NCI-H1105 (cell line): ENCODE results near the gene ARPP19.
"Not testable (repeated sequence)": the region's sequence is repeated elsewhere in the genome, so short reads cannot be mapped to it uniquely, and the experiment has no call there.

Source experiments
- DNase-seq: peaks from one replicate; lab custom pipeline; 2025; lab: John Stamatoyannopoulos, UW

The ARPP19 gene

GRCh38 chr15:52551186-52551585 is 17.6 kb downstream of the ARPP19 start:
- not testable (repeated sequence) for DNase-seq

GRCh38 chr15:52546031-52546751 is 22.6 kb downstream of the ARPP19 start:
- DNase-seq: no peak

DNA sequence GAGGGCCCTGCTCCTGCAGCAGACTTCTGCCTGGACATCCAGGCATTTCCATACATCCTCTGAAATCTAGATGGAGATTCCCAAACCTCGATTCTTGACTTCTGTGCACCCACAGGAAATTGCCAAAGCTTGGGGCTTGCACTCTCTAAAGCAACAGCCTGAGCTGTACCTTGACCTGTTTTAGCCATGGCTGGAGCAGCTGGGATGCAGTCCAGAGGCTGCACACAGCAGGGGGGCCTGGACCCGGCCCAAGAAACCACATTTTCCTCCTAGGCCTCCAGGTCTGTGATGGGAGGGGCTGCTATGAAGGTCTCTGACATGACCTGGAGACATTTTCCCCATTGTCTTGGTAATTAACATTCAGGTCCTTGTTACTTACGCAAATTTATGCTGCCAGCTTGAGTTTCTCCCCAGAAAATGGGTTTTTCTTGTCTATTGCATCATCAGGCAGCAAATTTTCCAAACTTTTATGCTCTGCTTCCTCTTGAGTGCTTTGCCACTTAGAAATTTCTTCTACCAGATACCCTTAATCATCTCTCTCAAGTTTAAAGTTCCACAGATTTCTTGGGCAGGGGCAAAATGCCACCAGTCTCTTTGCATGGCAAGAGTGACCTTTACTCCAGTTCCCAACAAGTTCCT is 28.3 kb downstream of the ARPP19 start:
- DNase-seq: no peak

DNA sequence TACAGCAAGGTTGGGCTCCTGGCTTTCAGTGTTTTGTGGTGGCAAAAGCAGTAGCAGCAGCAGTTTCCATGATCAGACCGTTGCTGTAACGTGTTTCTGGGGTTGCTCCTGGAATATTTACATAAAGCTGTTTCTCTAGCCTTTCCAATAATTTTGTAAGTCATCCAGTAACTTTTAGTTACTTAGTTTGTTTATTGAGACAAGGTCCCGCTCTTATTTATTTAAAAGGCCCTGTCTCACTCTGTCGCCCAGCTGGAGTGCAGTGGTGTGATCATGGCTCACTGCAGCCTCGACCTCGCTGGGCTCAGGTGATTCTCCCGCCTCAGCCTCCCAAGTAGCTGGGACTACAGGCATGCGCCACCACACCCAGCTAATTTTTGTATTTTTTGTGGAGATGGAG is 31.4 kb downstream of the ARPP19 start:
- no peak for DNase-seq

DNA sequence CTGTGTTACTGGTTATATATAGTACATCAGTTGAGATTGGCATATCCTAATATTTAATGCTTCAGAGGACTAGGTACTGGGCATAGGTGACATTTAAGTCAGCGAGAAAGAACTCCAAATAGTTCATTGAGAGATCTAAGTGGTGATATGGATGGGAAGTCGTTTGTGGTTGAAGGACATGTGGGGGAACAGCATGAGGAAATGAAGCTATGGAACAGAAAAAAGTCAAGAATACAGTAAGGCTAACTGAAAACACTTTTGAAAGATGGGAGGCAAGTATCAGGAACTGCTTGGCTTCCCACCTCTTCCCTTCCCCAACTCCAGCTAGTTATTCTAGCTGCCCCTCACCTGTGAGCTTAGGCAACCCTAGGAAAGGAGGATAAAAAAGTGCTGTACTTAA is 36.4 kb downstream of the ARPP19 start:
- no peak for DNase-seq

- no peak for DNase-seq
Observed at GRCh38 chr15:52529940-52530339, 38.9 kb downstream of the ARPP19 start.

DNA sequence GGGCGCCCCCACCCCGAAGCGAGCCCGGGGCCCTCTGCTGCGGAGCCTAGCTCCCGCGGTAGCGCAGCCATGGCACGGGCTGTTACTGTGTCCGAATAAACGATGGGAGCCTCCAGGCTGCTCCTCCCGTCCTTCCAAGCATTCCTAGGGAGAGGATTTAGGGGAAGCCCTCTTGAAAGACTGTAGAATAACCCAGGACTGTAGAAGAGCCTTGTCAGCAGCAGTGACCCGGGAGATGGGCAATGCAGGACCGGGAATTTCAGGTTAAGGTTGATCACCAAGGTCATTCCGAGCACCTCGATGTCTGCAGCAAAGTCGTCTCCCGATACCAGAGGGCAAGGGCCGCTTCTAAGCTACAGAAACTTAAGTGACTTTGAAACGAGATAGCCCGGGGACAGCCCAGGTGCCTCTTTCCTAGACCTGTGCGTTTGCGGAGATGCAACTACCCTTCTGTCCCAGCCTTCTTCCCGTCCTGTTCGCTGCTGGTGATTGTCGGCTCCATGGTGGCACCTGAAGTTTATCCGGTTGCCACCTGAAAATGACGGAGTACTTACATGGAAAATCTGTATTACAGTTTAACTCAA is 39.4 kb downstream of the ARPP19 start:
- DNase-seq: peak; percentile 30

DNA sequence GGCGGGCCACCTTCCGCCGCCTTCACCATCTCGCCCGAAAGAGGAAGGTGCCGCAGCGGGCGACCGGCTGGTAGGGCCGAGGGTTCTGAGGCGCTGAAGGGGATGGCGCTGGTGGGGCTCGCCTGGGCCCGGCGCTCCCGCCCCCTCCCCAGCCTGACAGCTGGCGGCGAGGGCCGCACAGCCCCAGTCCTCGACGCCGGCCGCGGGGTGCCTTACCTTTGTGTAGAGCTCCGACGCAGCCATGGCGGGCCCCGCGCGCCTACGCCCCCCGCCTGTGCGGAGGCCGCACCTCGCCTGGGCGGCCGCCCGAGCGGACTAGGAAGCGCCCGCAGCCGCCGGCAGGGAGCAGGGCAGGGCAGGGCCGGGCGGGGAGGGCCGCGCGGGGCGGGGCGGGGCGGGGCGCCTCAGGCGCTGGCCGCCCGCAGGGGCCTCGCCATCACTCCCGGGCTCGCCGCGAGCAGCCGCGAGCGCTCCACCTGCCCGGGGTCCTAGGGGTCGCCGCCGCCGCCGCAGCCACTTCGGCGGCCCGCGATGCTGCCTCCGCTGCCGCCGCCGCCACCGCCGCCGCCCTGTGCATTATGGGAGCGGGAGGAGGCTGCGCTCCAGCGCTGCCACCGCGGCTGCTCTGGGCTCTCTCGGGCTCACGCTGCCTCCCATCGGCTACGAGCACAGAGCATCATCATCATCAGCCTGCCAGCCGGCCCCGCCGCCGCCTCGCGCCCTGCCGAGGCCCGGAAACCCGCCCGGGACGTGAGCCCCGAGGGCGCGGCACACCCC is 40.1 kb downstream of the ARPP19 start, which contains the start of gene MYO5A:
TSS of gene MYO5A (minus strand) at position 317 of the 777 bp plus-strand sequence. CDS start at position 243, 74 bp downstream.
- peak; percentile 50 for DNase-seq

- DNase-seq: peak; percentile 16
Observed at GRCh38 chr15:52527911-52528563, 40.8 kb downstream of the ARPP19 start.

DNA sequence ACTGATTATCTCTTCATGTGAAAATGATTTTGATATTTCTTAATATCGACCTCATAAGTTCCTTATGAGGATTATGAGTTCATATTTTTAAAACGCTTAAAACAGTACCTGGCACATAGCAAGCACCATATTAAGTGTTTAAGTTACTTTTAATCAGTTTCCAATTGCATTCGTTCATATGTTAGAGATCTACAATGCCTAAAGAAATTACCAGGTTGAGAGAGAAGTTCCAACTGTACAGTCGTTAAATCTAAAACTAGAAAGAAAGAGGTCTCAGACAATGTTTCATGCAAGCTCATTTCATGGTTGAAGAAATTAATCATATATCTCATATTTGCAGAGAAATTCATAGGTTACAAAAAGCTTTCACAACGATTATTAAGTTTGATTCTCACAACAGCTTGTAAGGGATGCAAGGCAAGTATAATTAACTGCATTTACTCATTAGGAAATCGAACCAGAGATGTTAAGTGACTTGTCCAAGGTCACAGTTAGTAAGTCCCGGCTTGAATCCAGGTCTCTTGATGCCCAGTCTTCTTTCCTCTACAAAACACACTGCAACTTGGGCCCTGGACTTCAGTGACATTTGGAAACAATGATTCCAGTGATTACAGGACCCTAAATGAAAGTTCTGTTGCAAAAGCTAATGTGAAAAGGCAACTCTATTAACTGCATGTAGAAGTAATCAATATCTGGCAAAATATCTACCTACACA is 41.5 kb downstream of the ARPP19 start:
- no peak for DNase-seq

DNA sequence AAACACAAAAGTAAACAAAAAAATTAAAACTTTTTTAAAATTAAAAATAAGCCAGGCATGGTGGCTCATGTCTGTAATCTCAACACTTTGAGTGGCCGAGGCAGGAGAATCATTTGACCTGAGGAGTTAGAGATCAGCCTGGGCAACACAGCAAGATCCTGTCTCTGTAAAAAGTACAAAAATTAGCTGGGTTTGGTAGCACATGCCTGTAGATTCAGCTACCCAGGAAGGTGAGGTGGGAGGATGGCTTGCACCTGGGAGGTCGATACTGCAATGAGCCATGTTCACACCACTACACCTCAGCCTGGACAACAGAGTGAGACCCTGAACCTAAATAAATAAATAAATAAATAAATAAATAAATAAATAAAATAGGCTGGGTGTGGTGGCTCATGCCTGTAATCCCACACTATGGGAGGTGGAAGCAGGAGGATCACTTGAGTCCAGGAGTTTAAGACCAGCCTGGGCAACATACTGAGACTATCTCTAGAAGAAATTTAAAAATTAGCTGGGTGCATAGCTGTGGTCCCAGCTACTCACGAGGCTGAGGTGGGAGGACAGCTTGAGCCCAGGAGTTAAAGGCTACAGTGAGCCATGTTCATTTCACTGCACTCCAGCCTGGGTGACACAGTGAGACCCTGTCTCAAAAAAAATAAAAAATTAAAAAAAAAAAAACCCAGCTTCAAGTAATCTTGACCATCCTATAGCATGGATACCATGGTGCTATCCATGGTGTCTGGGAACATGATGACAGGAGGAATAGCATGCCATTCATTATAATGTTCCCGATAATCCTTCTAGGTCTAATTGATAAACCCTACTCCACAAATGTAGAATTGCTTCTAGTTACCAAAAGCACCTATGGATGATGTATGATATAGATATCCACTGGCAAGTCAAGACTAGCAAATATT is 44.4 kb downstream of the ARPP19 start:
- no peak for DNase-seq

DNA sequence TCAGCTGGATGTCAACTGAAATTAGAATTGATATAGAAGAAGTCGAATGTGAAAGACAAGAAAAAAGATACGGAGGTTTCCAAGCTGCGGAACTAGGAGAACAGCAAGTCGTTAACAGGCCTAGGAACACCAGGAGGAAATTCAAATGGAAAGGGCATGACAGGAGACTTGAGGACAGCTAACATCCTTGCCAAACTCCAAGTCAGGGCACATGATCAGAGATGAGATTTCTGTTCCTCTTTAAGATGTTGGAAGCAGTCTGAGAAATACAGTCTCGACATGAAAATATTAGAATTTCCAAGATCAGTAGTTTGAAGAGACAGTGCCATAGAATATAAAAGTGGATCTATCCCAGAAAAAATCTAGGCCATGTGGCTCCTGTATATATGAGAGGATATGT is 45.2 kb downstream of the ARPP19 start:
- no peak for DNase-seq

DNA sequence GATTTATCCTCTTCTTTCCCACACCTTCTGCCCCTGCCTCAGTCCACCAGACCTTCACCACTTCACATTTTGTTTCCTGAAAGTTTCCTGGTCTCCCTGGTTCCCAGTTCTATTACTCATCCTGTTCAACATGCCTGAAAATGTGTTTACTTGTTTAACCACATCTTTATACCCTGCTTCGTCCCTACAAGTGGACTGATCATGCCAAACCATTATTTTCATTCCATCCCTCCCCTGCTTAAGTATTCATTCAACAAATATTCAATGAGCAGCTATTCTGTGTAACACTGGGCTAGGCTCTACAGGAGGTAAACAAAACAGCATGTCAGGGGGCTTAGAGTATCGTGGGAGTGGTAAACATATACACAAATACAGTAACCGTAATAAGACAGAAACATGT is 45.6 kb downstream of the ARPP19 start:
- DNase-seq: no peak

GRCh38 chr15:52521682-52522081 is 47.1 kb downstream of the ARPP19 start:
- DNase-seq: no peak

GRCh38 chr15:52520421-52520820 is 48.4 kb downstream of the ARPP19 start:
- no peak for DNase-seq

- no peak for DNase-seq
Observed at GRCh38 chr15:52518487-52519371, 50.1 kb downstream of the ARPP19 start.

DNA sequence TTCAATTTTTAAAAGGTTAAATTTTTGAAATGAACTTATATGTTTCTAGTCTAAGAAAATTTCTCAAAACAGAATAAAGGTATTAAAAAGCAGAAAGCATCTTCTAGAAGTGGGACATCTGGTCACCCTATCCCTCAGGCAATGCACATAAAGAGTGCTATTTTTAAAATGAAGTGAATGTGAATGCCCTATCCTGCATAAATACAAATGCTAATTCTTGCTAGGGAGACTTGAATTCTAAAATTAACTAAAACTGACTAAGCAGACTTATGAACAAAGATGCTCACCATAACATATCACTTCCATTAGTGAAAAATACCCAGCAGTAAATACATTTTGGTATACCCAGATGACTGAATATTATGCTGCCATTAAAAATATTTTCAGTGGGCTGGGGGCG is 51.8 kb downstream of the ARPP19 start:
- no peak for DNase-seq

- DNase-seq: no peak
Observed at GRCh38 chr15:52515343-52515742, 53.5 kb downstream of the ARPP19 start.

DNA sequence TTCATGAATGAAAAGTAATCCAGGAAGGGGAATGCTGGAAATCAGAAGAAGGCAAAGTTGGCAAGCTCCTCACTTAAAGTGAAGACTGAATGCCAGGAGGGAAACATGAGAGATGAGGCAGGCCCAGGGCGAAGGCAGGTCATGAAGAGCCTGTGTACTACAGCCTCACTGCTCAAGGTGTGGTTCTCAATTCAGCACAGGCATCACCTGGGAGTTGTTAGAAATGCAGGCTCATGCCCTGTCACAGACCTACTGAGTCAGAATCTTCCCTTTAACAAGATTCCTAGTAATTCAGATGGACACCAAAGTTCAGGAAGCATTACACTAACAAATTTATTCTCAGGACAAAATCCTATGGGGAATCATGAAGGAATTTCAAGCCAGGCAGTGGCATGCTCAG is 54.3 kb downstream of the ARPP19 start:
- no peak for DNase-seq
